Measurements from ENCODE around the gene CACNA2D1.

- TF ChIP-seq EZH2 (IDR thresholded peaks at IDR 0.05; ENCODE audit: borderline replicate concordance, low read depth, low read length), result no peak
- no peak for TF ChIP-seq ZNF347 (CRISPR knock-in tag; IDR thresholded peaks at IDR 0.05; ENCODE audit: low read depth)
- TF ChIP-seq CTCF (IDR thresholded peaks at IDR 0.05 in 2 of 3, conservative IDR thresholded peaks at IDR 0.05 in 1 of 3; ENCODE audit: insufficient read depth in 2 of 3, low read depth in 1 of 3, low read length in 3 of 3), result no peak
- TF ChIP-seq NKRF (IDR thresholded peaks at IDR 0.05; ENCODE audit: borderline replicate concordance), result no peak
- TF ChIP-seq ZBTB33 (CRISPR knock-in tag; IDR thresholded peaks at IDR 0.05), result no peak
- TF ChIP-seq ELF1 (tag; IDR thresholded peaks at IDR 0.05), result no peak
- no peak for TF ChIP-seq CSDE1 (IDR thresholded peaks at IDR 0.05)
- no peak for TF ChIP-seq NRF1 (conservative IDR thresholded peaks at IDR 0.05 in 1 of 2, IDR thresholded peaks at IDR 0.05 in 1 of 2)
- no peak for TF ChIP-seq MNT (conservative IDR thresholded peaks at IDR 0.05)
- no peak for TF ChIP-seq PBX2 (CRISPR knock-in tag; IDR thresholded peaks at IDR 0.05; ENCODE audit: low read depth)
- TF ChIP-seq PBX2 (tag; conservative IDR thresholded peaks at IDR 0.05; ENCODE audit: low read depth), result no peak
Observed at GRCh38 chr7:81973117-81973516, 470.5 kb downstream of the CACNA2D1 start.

All from K562 (cell line).